Trophoblast cell (in vitro differentiated cells and primary cell): ENCODE data around the gene ERICH3.

Source experiments
- DNase-seq, 2 donors: peaks; one replicate each; pipeline ENCODE4 v3.0.0-alpha.2; 2016
- H2AFZ ChIP-seq: 2 replicates; pipeline ENCODE4 v1.6.1; 2013; ENCODE audit warnings: low read length, moderate library complexity, mild to moderate bottlenecking; ENCODE audit not compliant: insufficient read depth, poor library complexity
- H2AK5ac ChIP-seq: 2 replicates; pipeline ENCODE4 v1.6.1; 2013; ENCODE audit warnings: mild to moderate bottlenecking, low read length
- H2BK120ac ChIP-seq: 2 replicates; pipeline ENCODE4 v1.6.1; 2013; ENCODE audit warnings: low read length, mild to moderate bottlenecking, moderate library complexity; ENCODE audit not compliant: insufficient read depth, poor library complexity
- H2BK12ac ChIP-seq: 2 replicates; pipeline ENCODE4 v1.6.1; 2013; ENCODE audit warnings: mild to moderate bottlenecking, low read length, moderate library complexity
- H2BK5ac ChIP-seq: 2 replicates; pipeline ENCODE4 v1.6.1; 2013; ENCODE audit warnings: low read length, low read depth, moderate library complexity, mild to moderate bottlenecking; ENCODE audit not compliant: poor library complexity
- H3K14ac ChIP-seq: 2 replicates; pipeline ENCODE4 v1.6.1; 2013; ENCODE audit warnings: mild to moderate bottlenecking, low read length
- H3K18ac ChIP-seq: 2 replicates; pipeline ENCODE4 v1.6.1; 2013; ENCODE audit warnings: mild to moderate bottlenecking, low read length
- H3K23ac ChIP-seq: 2 replicates; pipeline ENCODE4 v1.6.1; 2013; ENCODE audit warnings: low read length
- H3K27ac ChIP-seq: 2 replicates; pipeline ENCODE4 v1.5.1; 2013; ENCODE audit warnings: low read depth, mild to moderate bottlenecking, inconsistent platforms, low read length, moderate library complexity
- H3K27me3 ChIP-seq: 2 replicates; pipeline ENCODE4 v1.6.1; 2013; ENCODE audit warnings: inconsistent platforms, mild to moderate bottlenecking, low read length, moderate library complexity; ENCODE audit not compliant: insufficient read depth
- H3K36me3 ChIP-seq, 2 experiments: 1 replicate in 1 of 2; 2 replicates in 1 of 2; pipeline ENCODE4 v1.6.1; 2013; ENCODE audit warnings: low read length in 2 of 2, mild to moderate bottlenecking in 2 of 2, moderate library complexity in 1 of 2; ENCODE audit not compliant: insufficient read depth in 2 of 2, control insufficient read depth in 1 of 2
- H3K4ac ChIP-seq: 2 replicates; pipeline ENCODE4 v1.6.1; 2013; ENCODE audit warnings: low read depth, mild to moderate bottlenecking, low read length, moderate library complexity
- H3K4me1 ChIP-seq, 2 experiments: 1 replicate in 1 of 2; 2 replicates in 1 of 2; pipeline ENCODE4 v1.6.1; 2013; ENCODE audit warnings: low read length in 2 of 2, mild to moderate bottlenecking in 2 of 2, moderate library complexity in 1 of 2; ENCODE audit not compliant: insufficient read depth in 2 of 2, control insufficient read depth in 1 of 2
- H3K4me2 ChIP-seq: 2 replicates; pipeline ENCODE4 v1.6.1; 2013; ENCODE audit warnings: inconsistent platforms, mild to moderate bottlenecking, low read length, moderate library complexity
- H3K4me3 ChIP-seq: 2 replicates; pipeline ENCODE4 v1.5.1; 2013; ENCODE audit warnings: mild to moderate bottlenecking, low read depth, low read length, inconsistent platforms
- H3K79me1 ChIP-seq: one replicate; pipeline ENCODE4 v1.6.1; 2013; ENCODE audit warnings: low read length
- H3K79me2 ChIP-seq: 2 replicates; pipeline ENCODE4 v1.6.1; 2013; ENCODE audit warnings: low read length, mild to moderate bottlenecking; ENCODE audit not compliant: control insufficient read depth, insufficient read depth, poor library complexity
- H3K9ac ChIP-seq: 2 replicates; pipeline ENCODE4 v1.6.1; 2013; ENCODE audit warnings: mild to moderate bottlenecking, low read length
- H3K9me3 ChIP-seq: 2 replicates; pipeline ENCODE4 v1.6.1; 2013; ENCODE audit warnings: low read depth, mild to moderate bottlenecking, control low read depth, inconsistent platforms, low read length; ENCODE audit not compliant: insufficient read depth
- H4K12ac ChIP-seq: 2 replicates; pipeline ENCODE4 v1.6.1; 2013; ENCODE audit warnings: low read depth, mild to moderate bottlenecking, low read length, moderate library complexity
- H4K8ac ChIP-seq: 2 replicates; pipeline ENCODE4 v1.6.1; 2013; ENCODE audit warnings: low read depth, mild to moderate bottlenecking, low read length, moderate library complexity
- H4K91ac ChIP-seq: one replicate; pipeline ENCODE4 v1.6.1; 2013; ENCODE audit warnings: low read depth, mild to moderate bottlenecking, low read length, moderate library complexity
- WGBS: extraction: QIAGEN DNeasy Blood & Tissue Kit; methylation state at CpG from one replicate; pipeline ENCODE4 v1.1.7; 2013; ENCODE audit warnings: missing lambda C conversion rate; ENCODE audit not compliant: insufficient read length, insufficient coverage; ENCODE audit errors: extremely low coverage; 5-methylcytosine and 5-hydroxymethylcytosine counted together

ERICH3 gene

DNA sequence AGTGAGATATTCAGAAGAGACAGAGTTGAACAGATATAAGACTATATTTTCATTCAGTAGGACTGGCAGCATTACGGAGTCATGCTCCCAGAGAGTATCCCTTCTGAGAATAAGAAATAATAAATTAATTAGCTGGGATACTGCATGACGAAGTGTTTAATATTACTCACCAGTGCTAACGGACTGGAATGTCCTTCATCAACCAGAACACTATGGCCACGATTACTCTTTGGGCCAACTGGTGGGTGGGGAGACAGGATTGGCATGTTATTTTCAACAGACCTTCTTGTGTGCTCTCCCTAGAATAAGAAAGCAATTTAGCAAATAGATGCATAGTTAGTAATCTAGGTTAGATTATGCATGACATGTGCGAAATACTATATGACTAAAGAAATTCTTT is 32.4 kb downstream of the ERICH3 start:
- no peak overlapping the region for H3K18ac ChIP-seq
- no peak overlapping the region for H4K8ac ChIP-seq
- no peak overlapping the region for H3K9ac ChIP-seq
- H3K79me1 ChIP-seq: no peaks in the 10 kb centered on the region
- no peak for DNase-seq
- no peak overlapping the region for H3K27ac ChIP-seq
- no peak overlapping the region for H2AK5ac ChIP-seq
- no peak overlapping the region for H3K4me2 ChIP-seq
- H3K79me2 ChIP-seq: no peaks in the 10 kb centered on the region
- no peak overlapping the region for H4K91ac ChIP-seq
- no peak overlapping the region for H4K12ac ChIP-seq
- no peaks in the 10 kb centered on the region for H3K9me3 ChIP-seq
- H3K14ac ChIP-seq: no peak overlapping the region
- H3K27me3 ChIP-seq: no peaks in the 10 kb centered on the region
- H3K4ac ChIP-seq: no peak overlapping the region
- no CpG with 5 or more reads among the region's 5 CpGs for WGBS
- no peaks in the 10 kb centered on the region for H3K4me1 ChIP-seq
- no peak overlapping the region for H3K4me3 ChIP-seq
- no peak overlapping the region for H2AFZ ChIP-seq
- no peak overlapping the region for H2BK5ac ChIP-seq
- no peak overlapping the region for H3K23ac ChIP-seq
- no peak overlapping the region for H2BK12ac ChIP-seq
- no peak overlapping the region for H2BK120ac ChIP-seq
- no peaks in the 10 kb centered on the region for H3K36me3 ChIP-seq

DNA sequence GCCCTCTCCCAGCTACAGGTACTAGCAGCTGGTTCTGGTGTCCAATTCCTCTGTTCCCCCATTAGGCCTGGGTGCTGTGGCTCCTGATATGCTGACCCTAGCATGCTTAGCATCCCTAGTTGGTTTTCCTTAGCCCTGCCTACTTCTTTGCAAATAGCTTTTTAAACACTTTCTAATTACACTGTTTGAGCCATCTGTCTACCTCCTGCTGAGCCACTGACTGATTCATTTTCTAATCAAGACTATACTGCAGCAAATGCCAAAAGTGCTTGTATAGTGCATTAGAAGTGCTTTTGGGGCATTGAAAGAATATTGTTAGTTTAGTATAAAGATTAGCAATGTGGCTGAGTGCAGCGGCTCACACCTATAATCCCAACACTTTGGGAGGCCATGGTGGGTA is 36.3 kb downstream of the ERICH3 start:
- Histone ChIP-seq H3K27me3 (no peaks in the 10 kb centered on the region), H3K14ac (no peak overlapping the region), H3K36me3 (no peaks in the 10 kb centered on the region), H2BK12ac (no peak overlapping the region), H4K8ac (no peak overlapping the region), H3K4me2 (no peak overlapping the region), H3K4me3 (no peak overlapping the region), H4K12ac (no peak overlapping the region), H2AFZ (no peak overlapping the region), H2BK120ac (no peak overlapping the region), H3K27ac (no peak overlapping the region), H3K4me1 (no peaks in the 10 kb centered on the region), H3K79me2 (no peaks in the 10 kb centered on the region), H3K4ac (no peak overlapping the region), H3K9ac (no peak overlapping the region), H4K91ac (no peak overlapping the region), H3K79me1 (no peaks in the 10 kb centered on the region), H3K18ac (no peak overlapping the region), H3K23ac (no peak overlapping the region), H2BK5ac (no peak overlapping the region), H2AK5ac (no peak overlapping the region), H3K9me3 (no peaks in the 10 kb centered on the region)
- no CpG with 5 or more reads among the region's 1 CpG for WGBS
- no peak for DNase-seq

DNA sequence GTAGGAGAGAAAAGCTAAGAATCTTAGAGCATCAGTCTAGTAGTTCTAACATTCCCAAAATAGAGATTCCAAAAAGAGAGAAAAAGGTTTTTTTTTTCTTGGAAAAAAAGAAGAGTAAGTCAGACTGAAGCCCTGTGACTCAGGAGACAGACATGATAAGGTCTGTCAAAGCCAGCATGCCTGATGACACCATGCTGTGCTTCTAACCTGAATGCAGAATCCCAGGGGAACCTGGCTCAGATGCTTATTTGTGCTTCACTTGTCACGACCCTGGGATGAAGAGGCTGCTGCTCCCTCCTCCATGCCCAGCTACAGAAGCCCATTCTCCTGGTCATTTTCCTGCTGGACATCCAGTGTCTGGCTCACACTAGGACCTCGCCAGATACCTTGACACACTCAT is 44.3 kb downstream of the ERICH3 start:
- Histone ChIP-seq H4K12ac (no peak overlapping the region), H3K9me3 (no peaks in the 10 kb centered on the region), H3K79me2 (no peaks in the 10 kb centered on the region), H3K9ac (no peak overlapping the region), H3K27ac (no peak overlapping the region), H3K27me3 (no peaks in the 10 kb centered on the region), H2BK120ac (no peak overlapping the region), H3K79me1 (no peaks in the 10 kb centered on the region), H2BK12ac (no peak overlapping the region), H2BK5ac (no peak overlapping the region), H3K14ac (no peak overlapping the region), H4K8ac (no peak overlapping the region), H3K4me3 (no peak overlapping the region), H3K4me2 (no peak overlapping the region), H2AFZ (no peak overlapping the region), H4K91ac (no peak overlapping the region), H3K18ac (no peak overlapping the region), H3K23ac (no peak overlapping the region), H2AK5ac (no peak overlapping the region), H3K36me3 (no peaks in the 10 kb centered on the region), H3K4me1 (no peaks in the 10 kb centered on the region), H3K4ac (no peak overlapping the region)
- peak; percentile 12 to 37 for DNase-seq
- WGBS: no CpG with 5 or more reads among the region's 2 CpGs

DNA sequence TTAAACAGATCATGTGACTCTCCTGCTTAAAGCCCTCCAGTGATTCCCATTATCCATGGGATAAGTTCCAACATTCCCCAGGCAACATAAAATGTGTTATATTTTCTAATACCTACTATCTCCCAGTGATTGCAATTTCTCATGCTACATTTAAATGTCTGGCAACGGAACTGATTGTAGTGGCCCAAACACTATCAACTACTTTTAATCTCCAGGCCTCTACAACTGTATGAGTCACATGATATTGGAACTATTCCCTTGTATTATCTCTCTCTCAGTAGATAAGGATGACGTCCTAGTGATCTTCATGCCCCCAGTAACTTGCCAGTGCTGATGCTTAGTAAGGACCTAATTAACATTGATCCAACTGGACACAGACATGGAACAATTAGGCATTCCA is 49.9 kb downstream of the ERICH3 start:
- H4K8ac ChIP-seq: no peak overlapping the region
- no peak overlapping the region for H2AFZ ChIP-seq
- no peak overlapping the region for H3K9ac ChIP-seq
- no peak overlapping the region for H2BK5ac ChIP-seq
- no peak overlapping the region for H2AK5ac ChIP-seq
- H3K14ac ChIP-seq: no peak overlapping the region
- no peak for DNase-seq
- H2BK12ac ChIP-seq: no peak overlapping the region
- H4K91ac ChIP-seq: no peak overlapping the region
- no peaks in the 10 kb centered on the region for H3K79me1 ChIP-seq
- H3K23ac ChIP-seq: no peak overlapping the region
- H4K12ac ChIP-seq: no peak overlapping the region
- no CpG with 5 or more reads among the region's 2 CpGs for WGBS
- H3K4me1 ChIP-seq: no peaks in the 10 kb centered on the region
- H3K18ac ChIP-seq: no peak overlapping the region
- H2BK120ac ChIP-seq: no peak overlapping the region
- H3K4me3 ChIP-seq: no peak overlapping the region
- H3K27ac ChIP-seq: no peak overlapping the region
- H3K4ac ChIP-seq: no peak overlapping the region
- H3K36me3 ChIP-seq: no peaks in the 10 kb centered on the region
- no peaks in the 10 kb centered on the region for H3K27me3 ChIP-seq
- H3K9me3 ChIP-seq: no peaks in the 10 kb centered on the region
- no peaks in the 10 kb centered on the region for H3K79me2 ChIP-seq
- H3K4me2 ChIP-seq: no peak overlapping the region
